T-helper 1 cell treated with Interleukin-12 subunit alpha and Interleukin-12 subunit beta and Interleukin-4 antibody, amounts not matched to agents 30 ng/mL and 1 ng/mL, for 36 hours (primary cell): Measurements from ENCODE around the gene MARCHF9. TPM values are rescaled to one million over a fixed set of nuclear protein-coding genes. Genes with fewer than 3 reads are reported as not detected.
"Not testable (repeated sequence)": the region's sequence is repeated elsewhere in the genome, so short reads cannot be mapped to it uniquely, and the experiment has no call there.

Experiments
- intact Hi-C: fragments of 100-400 bp; cut with micrococcal nuclease; formaldehyde crosslinking; loops from one replicate; pipeline ENCODE4 v1.15.1; 2024
- total RNA-seq: library from RNA; stranded (reverse); gene quantifications from 2 replicates; pipeline ENCODE4 v1.2.3, GENCODE V29; 2022

MARCHF9 gene
- total RNA-seq = 24.8 and 26.0 TPM in 2 replicates

- intact Hi-C loops = loop anchor here (2.0 to 10.0 kb wide), 8 partner anchors 14 to 1843 kb away; partner anchors contain the start of genes NACA, NEMP1, PYM1 and RAB5B
Observed at GRCh38 chr12:57754411-57755193, at the start of gene MARCHF9. Gene MARCHF9, plus strand, starts transcription at chr12:57755103. Its CDS starts 426 bp downstream, at chr12:57755529.

- intact Hi-C loops = no loop called here
Observed at GRCh38 chr12:57707250-57707649, 47.7 kb upstream of the MARCHF9 start.

- intact Hi-C loops = no loop called here
Observed at GRCh38 chr12:57708296-57708695, 46.6 kb upstream of the MARCHF9 start.

DNA sequence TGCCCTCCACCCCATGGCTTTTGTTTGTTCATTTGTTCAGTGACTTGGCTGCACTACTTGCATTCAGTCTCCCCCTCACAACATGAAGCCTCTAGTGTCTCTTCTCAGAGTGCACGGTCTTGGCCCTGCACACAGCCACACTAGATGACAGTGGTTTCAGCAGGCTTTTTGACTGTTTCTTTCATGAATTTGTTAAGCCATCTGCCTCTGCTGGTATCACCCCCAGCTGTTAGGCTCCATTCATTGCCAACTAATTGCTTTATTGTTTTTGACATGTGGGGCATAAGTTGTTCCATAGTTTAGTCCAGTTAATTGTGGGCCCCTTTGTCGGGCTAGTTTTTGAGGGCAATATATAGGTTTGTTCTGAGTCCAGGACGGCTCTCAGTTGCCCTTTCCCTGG lies 42.2 kb upstream of the MARCHF9 start:
- intact Hi-C loops = no loop called here

DNA sequence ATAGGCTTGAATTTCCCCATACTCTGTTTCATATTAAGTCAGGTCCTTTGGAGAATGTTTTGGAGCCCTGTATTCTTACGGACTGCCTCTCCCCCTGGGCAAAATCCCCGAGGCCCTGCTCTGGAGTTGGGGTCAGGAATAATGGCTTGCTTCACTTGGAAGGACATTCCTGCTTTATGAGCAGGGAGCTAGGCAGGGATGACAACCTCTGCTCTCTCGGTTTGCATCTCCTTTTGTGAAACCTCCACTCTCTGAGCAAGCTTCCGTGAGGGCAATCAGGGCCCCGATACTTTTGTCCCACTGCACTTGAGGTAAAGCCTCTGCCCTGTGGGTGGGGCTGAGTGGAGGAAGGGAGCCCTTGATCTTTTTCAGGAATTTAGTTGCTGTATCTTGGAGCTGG lies 41.7 kb upstream of the MARCHF9 start:
- intact Hi-C loops = no loop called here

- intact Hi-C loops = not testable (repeated sequence)
Observed at GRCh38 chr12:57715036-57715748, 39.7 kb upstream of the MARCHF9 start.

DNA sequence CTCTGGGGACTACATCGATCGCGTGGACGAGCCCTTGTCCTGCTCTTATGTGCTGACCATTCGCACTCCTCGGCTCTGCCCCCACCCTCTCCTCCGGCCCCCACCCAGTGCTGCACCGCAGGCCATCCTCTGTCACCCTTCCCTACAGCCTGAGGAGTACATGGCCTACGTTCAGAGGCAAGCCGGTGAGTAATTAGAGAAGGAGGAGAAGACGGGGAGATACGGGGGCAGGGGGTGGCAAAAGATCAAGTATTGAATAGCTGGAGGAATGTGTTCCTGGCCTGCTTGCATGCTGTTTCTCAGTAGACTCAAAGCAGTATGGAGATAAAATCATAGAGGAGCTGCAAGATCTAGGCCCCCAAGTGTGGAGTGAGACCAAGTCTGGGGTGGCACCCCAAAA lies 39.1 kb upstream of the MARCHF9 start:
- intact Hi-C loops = no loop called here

DNA sequence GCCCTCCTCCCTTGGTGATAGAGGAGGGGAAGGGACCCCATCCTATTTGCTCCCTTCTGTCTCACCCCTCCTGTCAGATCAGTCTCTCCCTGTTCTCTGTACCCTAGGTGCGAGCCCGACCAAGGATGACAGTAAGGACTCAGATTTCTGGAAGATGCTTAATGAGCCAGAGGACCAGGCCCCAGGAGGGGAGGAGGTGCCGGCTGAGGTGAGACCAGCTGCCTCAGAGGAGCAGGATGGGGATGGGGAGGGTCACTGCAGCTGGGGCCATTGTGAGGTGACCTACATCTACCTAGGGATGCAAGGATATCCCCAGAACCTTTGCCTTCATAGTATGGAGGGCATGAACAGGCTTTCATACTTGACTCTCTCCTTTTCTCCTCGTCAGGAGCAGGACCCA lies 38.6 kb upstream of the MARCHF9 start:
- intact Hi-C loops = no loop called here

- intact Hi-C loops = no loop called here
Observed at GRCh38 chr12:57717131-57717530, 37.8 kb upstream of the MARCHF9 start.

- intact Hi-C loops = no loop called here
Observed at GRCh38 chr12:57717846-57718640, 36.9 kb upstream of the MARCHF9 start.

- intact Hi-C loops = no loop called here
Observed at GRCh38 chr12:57718641-57719528, 36.0 kb upstream of the MARCHF9 start.

- intact Hi-C loops = no loop called here
Observed at GRCh38 chr12:57719777-57720605, 34.9 kb upstream of the MARCHF9 start.

- intact Hi-C loops = no loop called here
Observed at GRCh38 chr12:57720606-57721595, 34.0 kb upstream of the MARCHF9 start.

DNA sequence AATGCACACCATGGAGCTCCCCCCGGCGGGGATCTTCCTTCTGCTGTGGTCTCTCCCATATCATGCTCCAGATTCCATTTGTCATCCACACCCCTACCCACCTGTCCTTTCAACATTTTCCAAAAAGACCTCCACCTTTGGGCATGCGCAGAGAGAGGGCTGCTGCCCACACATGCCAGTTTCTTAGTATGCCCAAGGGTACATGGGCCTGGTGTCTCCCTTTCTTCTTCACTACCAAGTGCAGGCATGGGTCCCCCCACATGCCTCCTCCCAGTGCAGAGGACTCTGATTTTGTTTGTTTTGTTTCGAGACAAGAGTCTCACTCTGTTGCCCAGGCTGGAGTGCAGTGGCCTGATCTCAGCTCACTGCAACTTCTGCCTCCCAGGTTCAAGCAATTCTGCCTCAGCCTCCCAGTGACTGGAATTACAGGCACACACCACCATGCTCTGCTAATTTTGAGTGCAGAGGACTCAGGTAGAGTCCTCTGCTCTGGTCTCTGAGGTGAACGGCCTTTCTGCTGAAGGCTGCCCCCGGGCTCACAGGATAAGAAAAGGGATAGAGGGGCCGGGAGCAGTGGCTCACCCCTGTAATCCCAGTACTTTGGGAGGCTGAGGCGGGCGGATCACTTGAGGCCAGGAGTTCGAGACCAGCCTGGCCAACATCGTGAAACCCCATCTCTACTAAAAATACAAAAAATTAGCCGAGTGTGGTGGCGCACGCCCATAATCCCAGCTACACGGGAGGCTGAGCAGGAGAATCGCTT lies 32.9 kb upstream of the MARCHF9 start:
- intact Hi-C loops = not testable (repeated sequence)

GRCh38 chr12:57722716-57723629 lies 31.9 kb upstream of the MARCHF9 start:
- intact Hi-C loops = no loop called here

GRCh38 chr12:57723630-57723962 lies 31.3 kb upstream of the MARCHF9 start:
- intact Hi-C loops = no loop called here
